Keratinocyte (primary cell): ENCODE results near the gene SSPN. TPM values are rescaled to one million over a fixed set of nuclear protein-coding genes. Genes with fewer than 3 reads are reported as not detected.

Source experiments
- DNase-seq: peaks from one replicate; pipeline ENCODE4 v3.0.0-alpha.2; 2011; ENCODE audit warnings: low read depth, missing footprints, low spot score
- FAIRE-seq: peaks from 2 replicates; lab custom pipeline; 2011; peaks lifted over from hg19 to GRCh38; lab: Jason Lieb, UNC
- H2AFZ ChIP-seq: 2 replicates; pipeline ENCODE4 v1.6.0; 2012; ENCODE audit warnings: low read length, control low read depth, inconsistent platforms; ENCODE audit not compliant: control insufficient read depth
- H3K27ac ChIP-seq: 2 replicates; pipeline ENCODE4 v1.5.1; 2011; ENCODE audit warnings: low read length; ENCODE audit not compliant: control insufficient read depth, insufficient read depth
- H3K27me3 ChIP-seq: 3 replicates; pipeline ENCODE4 v1.6.0; 2011; ENCODE audit warnings: low read length; ENCODE audit not compliant: control insufficient read depth, insufficient read depth; ENCODE audit errors: extremely low read depth
- H3K36me3 ChIP-seq, 2 experiments: 2 replicates in 1 of 2; 3 replicates in 1 of 2; pipeline ENCODE4 v1.5.1; 2011; ENCODE audit warnings: low read length in 2 of 2, mild to moderate bottlenecking in 1 of 2; ENCODE audit not compliant: control insufficient read depth in 2 of 2, insufficient read depth in 2 of 2; ENCODE audit errors: extremely low read depth in 1 of 2
- H3K4me1 ChIP-seq: 3 replicates; pipeline ENCODE4 v1.5.1; 2011; ENCODE audit warnings: low read length; ENCODE audit not compliant: control insufficient read depth, insufficient read depth; ENCODE audit errors: extremely low read depth
- H3K4me2 ChIP-seq: 3 replicates; pipeline ENCODE4 v1.6.0; 2011; ENCODE audit warnings: low read depth, low read length; ENCODE audit not compliant: control insufficient read depth, insufficient read depth; ENCODE audit errors: extremely low read depth
- H3K4me3 ChIP-seq, 3 experiments: fragments of 200-600 bp in 1 of 3; sonication (generic) in 1 of 3; 2 replicates in 2 of 3; 3 replicates in 1 of 3; pipeline ENCODE4 v1.5.1; 2011 to 2016; ENCODE audit warnings: low read length in 3 of 3, mild to moderate bottlenecking in 3 of 3, control low read depth in 2 of 3, inconsistent platforms in 1 of 3, low read depth in 1 of 3, mixed read lengths in 1 of 3, mixed run types in 1 of 3, moderate library complexity in 1 of 3; ENCODE audit not compliant: control insufficient read depth in 2 of 3, insufficient read depth in 2 of 3; ENCODE audit errors: extremely low read depth in 1 of 3
- H3K79me2 ChIP-seq: 2 replicates; pipeline ENCODE4 v1.6.0; 2012; ENCODE audit warnings: low read length; ENCODE audit not compliant: control insufficient read depth, insufficient read depth
- H3K9ac ChIP-seq: 3 replicates; pipeline ENCODE4 v1.6.0; 2011; ENCODE audit warnings: low read length; ENCODE audit not compliant: control insufficient read depth, insufficient read depth; ENCODE audit errors: extremely low read depth
- H3K9me1 ChIP-seq: 3 replicates; pipeline ENCODE4 v1.6.0; 2011; ENCODE audit warnings: low read length; ENCODE audit not compliant: control insufficient read depth, insufficient read depth; ENCODE audit errors: extremely low read depth
- H3K9me3 ChIP-seq: 2 replicates; pipeline ENCODE4 v1.5.1; 2012; ENCODE audit warnings: low read depth, low read length; ENCODE audit not compliant: control insufficient read depth
- H4K20me1 ChIP-seq: 3 replicates; pipeline ENCODE4 v1.6.0; 2011; ENCODE audit warnings: low read length; ENCODE audit not compliant: control insufficient read depth, insufficient read depth; ENCODE audit errors: extremely low read depth
- CTCF ChIP-seq, 3 experiments: IDR thresholded peaks in 1 of 3; conservative IDR thresholded peaks in 1 of 3; optimal IDR thresholded peaks in 1 of 3; 2 replicates in 2 of 3; 3 replicates in 1 of 3; pipeline versions ENCODE3 to v1.5.1; 2011; ENCODE audit warnings: low read length in 3 of 3, mild to moderate bottlenecking in 3 of 3, moderate library complexity in 2 of 3, control low read depth in 1 of 3, inconsistent platforms in 1 of 3; ENCODE audit not compliant: insufficient read depth in 2 of 3; ENCODE audit errors: extremely low read depth in 1 of 3
- EZH2 ChIP-seq: IDR thresholded peaks from one replicate; pipeline ENCODE4 v1.6.1; 2012; ENCODE audit warnings: inconsistent platforms, mild to moderate bottlenecking, low read length, moderate library complexity
- dilution Hi-C: fragments of 300-500 bp; cut with MboI; formaldehyde crosslinking; loops from one replicate; pipeline ENCODE4 v1.7.0; 2020; ENCODE audit warnings: low sequenced_read_pairs; ENCODE audit not compliant: extremely low pct_ligation_motif_present
- polyA plus RNA-seq, 5 experiments: library from polyadenylated mRNA; depleted of rRNA in 3 of 5; stranded (reverse) in 3 of 5; stranded (forward) in 1 of 5; unstranded in 1 of 5; fragments of >200 nt; gene quantifications; 1 replicate in 1 of 5; 2 replicates in 3 of 5; 3 replicates in 1 of 5; pipeline versions ENCODE4 v1.2.1 to v1.2.3, GENCODE V29; 2011 to 2012; ENCODE audit warnings: missing spikeins in 2 of 5, low read depth in 1 of 5, low replicate concordance in 1 of 5

Gene SSPN
- polyA plus RNA-seq, 1 donor (not counting 4 experiments of a cell fraction or from before 2014, with no cell fraction given), result 1.0 TPM

- H3K36me3 ChIP-seq, result no peaks in the 10 kb centered on the region
- H4K20me1 ChIP-seq, result no peaks in the 10 kb centered on the region
- H3K9me1 ChIP-seq, result no peaks in the 10 kb centered on the region
- no peak overlapping the region for H3K4me2 ChIP-seq
- dilution Hi-C loops, result no loop called here
- no peak overlapping the region for H3K9ac ChIP-seq
- no peaks in the 10 kb centered on the region for H3K79me2 ChIP-seq
- TF ChIP-seq CTCF (optimal IDR thresholded peaks at IDR 0.05 in 1 of 3, IDR thresholded peaks at IDR 0.05 in 1 of 3, conservative IDR thresholded peaks at IDR 0.05 in 1 of 3; ENCODE audit: extremely low read depth in 1 of 3, insufficient read depth in 2 of 3, low read length in 3 of 3), result no peak
- no peak for TF ChIP-seq EZH2
- no peak overlapping the region for H3K27ac ChIP-seq
- no peak overlapping the region for H2AFZ ChIP-seq
- DNase-seq, result no peak
- FAIRE-seq, result peak; percentile 61
- H3K4me3 ChIP-seq, result no peak overlapping the region
- no peaks in the 10 kb centered on the region for H3K27me3 ChIP-seq
- peaks cover 22% of the 10 kb centered on the region for H3K4me1 ChIP-seq
- no peaks in the 10 kb centered on the region for H3K9me3 ChIP-seq
Measured at GRCh38 chr12:26245175-26245942, 50.0 kb downstream of the SSPN start.

- peaks cover 21% of the 10 kb centered on the region for H3K4me1 ChIP-seq
- peak overlapping the region; percentile 38 for H3K9ac ChIP-seq
- peak overlapping the region; percentile 36 for H3K27ac ChIP-seq
- H3K4me3 ChIP-seq, result no peak overlapping the region
- TF ChIP-seq EZH2 (no peak), CTCF (optimal IDR thresholded peaks at IDR 0.05 in 1 of 3, IDR thresholded peaks at IDR 0.05 in 1 of 3, conservative IDR thresholded peaks at IDR 0.05 in 1 of 3; ENCODE audit: extremely low read depth in 1 of 3, insufficient read depth in 2 of 3, low read length in 3 of 3) (no peak)
- H3K9me1 ChIP-seq, result no peaks in the 10 kb centered on the region
- dilution Hi-C loops, result no loop called here
- FAIRE-seq, result peak; percentile 97
- no peak overlapping the region for H2AFZ ChIP-seq
- H3K36me3 ChIP-seq, result no peaks in the 10 kb centered on the region
- peak overlapping the region; percentile 54 for H3K4me2 ChIP-seq
- no peaks in the 10 kb centered on the region for H3K9me3 ChIP-seq
- H3K79me2 ChIP-seq, result no peaks in the 10 kb centered on the region
- DNase-seq, result peak; percentile 78
- no peaks in the 10 kb centered on the region for H4K20me1 ChIP-seq
- H3K27me3 ChIP-seq, result no peaks in the 10 kb centered on the region
Measured at GRCh38 chr12:26246483-26247164, 51.3 kb downstream of the SSPN start.
